Measurements from ENCODE around the gene TMBIM1.

DNA sequence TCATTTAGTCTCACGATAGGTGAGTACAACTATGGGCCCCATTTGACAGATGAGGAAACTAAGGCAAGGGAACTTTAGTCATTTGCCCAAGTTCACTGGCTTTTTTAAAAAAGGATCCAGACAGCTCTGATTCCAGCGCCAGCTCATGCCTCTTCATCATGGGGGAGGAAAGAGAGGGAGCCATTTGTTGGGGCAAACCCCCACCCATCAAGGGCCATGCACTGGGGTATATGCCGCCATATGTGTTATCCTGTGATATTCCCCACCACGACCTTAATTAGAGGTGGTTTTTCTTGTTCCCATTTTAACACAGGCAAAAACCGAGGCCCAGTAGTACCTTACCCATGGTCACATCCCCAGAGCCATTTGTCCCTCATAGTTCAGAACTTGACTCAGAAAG, 32.1 kb downstream of the TMBIM1 start:
- TF ChIP-seq JUND (IDR thresholded peaks at IDR 0.05): no peak
- TF ChIP-seq, protein P1, sequence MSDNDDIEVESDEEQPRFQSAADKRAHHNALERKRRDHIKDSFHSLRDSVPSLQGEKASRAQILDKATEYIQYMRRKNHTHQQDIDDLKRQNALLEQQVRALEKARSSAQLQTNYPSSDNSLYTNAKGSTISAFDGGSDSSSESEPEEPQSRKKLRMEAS (IDR thresholded peaks at IDR 0.05): no peak
- TF ChIP-seq, protein P2, sequence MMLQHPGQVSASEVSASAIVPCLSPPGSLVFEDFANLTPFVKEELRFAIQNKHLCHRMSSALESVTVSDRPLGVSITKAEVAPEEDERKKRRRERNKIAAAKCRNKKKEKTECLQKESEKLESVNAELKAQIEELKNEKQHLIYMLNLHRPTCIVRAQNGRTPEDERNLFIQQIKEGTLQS (IDR thresholded peaks at IDR 0.05): no peak
- TF ChIP-seq EZH2 (IDR thresholded peaks at IDR 0.05): no peak
- TF ChIP-seq, protein P3, sequence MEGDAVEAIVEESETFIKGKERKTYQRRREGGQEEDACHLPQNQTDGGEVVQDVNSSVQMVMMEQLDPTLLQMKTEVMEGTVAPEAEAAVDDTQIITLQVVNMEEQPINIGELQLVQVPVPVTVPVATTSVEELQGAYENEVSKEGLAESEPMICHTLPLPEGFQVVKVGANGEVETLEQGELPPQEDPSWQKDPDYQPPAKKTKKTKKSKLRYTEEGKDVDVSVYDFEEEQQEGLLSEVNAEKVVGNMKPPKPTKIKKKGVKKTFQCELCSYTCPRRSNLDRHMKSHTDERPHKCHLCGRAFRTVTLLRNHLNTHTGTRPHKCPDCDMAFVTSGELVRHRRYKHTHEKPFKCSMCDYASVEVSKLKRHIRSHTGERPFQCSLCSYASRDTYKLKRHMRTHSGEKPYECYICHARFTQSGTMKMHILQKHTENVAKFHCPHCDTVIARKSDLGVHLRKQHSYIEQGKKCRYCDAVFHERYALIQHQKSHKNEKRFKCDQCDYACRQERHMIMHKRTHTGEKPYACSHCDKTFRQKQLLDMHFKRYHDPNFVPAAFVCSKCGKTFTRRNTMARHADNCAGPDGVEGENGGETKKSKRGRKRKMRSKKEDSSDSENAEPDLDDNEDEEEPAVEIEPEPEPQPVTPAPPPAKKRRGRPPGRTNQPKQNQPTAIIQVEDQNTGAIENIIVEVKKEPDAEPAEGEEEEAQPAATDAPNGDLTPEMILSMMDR (IDR thresholded peaks at IDR 0.05 in 2 of 3, conservative IDR thresholded peaks at IDR 0.05 in 1 of 3; ENCODE audit: borderline replicate concordance in 1 of 3, insufficient read depth in 1 of 3, low read depth in 2 of 3, low read length in 2 of 3): no peak
- TF ChIP-seq SP1 (IDR thresholded peaks at IDR 0.05; ENCODE audit: low read depth): no peak
- TF ChIP-seq SRF (IDR thresholded peaks at IDR 0.05; ENCODE audit: low read depth): no peak
- no peak for TF ChIP-seq EZH2phosphoT487 (IDR thresholded peaks at IDR 0.05; ENCODE audit: borderline replicate concordance)
- no peak for TF ChIP-seq YY1 (IDR thresholded peaks at IDR 0.05; ENCODE audit: extremely low read depth, insufficient replicate concordance, low read depth, low read length)
- TF ChIP-seq POLR2AphosphoS5 (IDR thresholded peaks at IDR 0.05; ENCODE audit: low read depth, low read length): no peak
- no peak for TF ChIP-seq TCF7L2 (IDR thresholded peaks at IDR 0.05; ENCODE audit: borderline replicate concordance, extremely low read depth, insufficient read depth, insufficient read length)
